HG03066 (cell line): ENCODE data around the gene CYP2W1.
A peak's percentile ranks its signal among the peaks of the same experiment; 100 is the strongest.
"Not testable (repeated sequence)": the region's sequence is repeated elsewhere in the genome, so short reads cannot be mapped to it uniquely, and the experiment has no call there.

Source experiments
- ATAC-seq: cut with Tn5 transposase; IDR thresholded peaks from one replicate; pipeline ENCODE4 v1.9.1; 2021; ENCODE audit warnings: low read depth; ENCODE audit not compliant: unreplicated experiment

CYP2W1 gene

DNA sequence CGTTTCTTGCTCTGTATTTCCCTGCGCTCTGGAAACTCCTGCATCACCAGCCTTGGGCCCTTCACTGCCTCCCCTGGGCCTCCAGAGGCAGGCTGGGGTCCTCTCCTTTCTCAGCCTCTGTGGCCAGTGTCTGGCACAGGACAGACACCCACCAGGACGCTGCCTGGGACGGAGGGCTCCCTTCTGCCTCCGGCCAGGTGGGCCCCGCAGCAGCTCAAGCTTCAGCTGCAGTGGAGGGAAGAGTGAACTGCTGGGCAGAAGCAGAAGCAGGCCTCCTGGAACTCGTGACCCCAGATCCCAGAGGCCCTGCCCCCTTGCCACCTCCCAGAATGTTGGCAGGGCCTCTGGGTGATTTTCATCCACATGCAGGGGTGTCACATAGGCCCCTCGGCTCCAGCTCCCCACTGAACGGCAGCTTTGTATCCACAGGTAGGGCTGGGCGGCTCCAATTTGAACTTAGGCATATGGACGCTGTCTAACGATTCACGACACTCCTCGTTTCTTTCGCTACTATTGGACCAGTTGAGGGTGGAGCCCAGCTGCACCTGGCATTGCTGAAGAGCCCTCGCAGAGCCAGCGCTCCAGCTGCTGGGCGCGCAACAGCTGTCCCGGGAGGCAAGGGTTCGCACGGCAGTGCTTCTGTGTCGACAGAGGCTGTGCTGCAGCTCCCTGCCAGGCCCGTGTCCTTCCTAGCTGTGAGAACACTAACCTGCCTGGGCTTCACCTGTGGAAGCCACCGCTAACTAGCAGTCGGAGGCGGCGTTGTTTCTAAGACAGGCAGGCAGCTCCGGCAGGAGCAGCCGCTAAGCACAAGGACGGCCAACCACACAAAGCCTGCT, 43.0 kb downstream of the CYP2W1 start:
- ATAC-seq = no peak

DNA sequence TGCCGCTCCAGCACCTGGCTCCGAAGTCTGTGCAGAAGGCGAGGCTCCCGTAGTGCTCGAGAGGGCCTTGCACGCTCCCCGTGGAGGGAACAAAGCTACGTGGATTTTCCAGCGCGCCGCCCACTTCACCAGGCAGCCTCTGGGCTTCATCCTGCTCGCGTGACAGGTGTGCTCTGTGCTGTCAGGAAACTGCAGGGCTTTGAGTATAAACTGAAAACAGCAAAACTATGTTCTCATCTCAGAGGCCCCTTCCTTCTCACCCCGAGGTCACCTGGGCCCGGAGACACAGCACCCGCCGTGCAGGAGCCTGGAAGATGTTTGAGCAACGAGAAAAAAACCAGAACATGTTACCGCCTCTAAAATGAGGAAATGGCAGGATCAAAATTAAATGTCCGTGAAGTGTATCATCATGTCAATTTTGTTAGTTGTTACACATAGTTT, 43.8 kb downstream of the CYP2W1 start:
- ATAC-seq = no peak

DNA sequence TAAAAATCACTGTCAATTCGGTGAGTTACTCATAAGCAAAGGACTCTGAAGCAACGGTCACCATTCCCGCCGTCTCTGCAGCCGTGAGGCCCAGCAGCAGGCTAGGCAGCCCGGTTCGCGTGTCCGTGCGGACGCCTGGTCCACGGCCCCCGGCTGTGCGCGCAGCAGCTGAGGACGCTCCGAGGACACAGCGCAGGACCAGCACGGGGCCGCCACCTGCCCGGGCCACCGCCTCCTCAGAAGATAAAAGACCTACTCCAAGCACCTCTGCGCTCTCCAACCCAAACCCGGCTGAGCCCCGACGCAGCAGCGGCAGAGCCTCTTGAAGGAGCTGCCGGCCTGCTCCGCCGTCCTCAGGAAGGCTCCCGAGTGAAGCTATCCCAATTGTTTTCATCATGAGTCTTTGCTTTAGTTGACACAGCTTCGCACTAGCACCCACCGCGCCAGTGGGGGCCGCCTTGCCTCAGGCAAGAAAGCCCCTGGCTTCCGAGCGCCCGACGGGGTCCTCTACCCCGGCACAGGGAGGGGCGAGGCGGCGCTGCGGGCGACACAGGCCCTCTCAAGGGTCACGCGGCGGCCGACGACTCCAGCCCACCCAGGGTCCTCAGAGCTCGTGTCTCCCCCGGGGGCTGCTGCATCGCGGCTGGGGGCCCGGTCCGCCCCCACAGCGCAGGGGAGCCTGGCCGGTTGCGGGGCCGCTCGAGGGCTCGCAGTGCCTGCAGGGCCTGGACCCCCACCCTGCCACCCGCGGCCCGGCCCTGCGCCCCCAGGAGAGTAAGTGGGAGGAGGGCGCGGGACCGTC, 44.5 kb downstream of the CYP2W1 start:
- ATAC-seq = no peak

DNA sequence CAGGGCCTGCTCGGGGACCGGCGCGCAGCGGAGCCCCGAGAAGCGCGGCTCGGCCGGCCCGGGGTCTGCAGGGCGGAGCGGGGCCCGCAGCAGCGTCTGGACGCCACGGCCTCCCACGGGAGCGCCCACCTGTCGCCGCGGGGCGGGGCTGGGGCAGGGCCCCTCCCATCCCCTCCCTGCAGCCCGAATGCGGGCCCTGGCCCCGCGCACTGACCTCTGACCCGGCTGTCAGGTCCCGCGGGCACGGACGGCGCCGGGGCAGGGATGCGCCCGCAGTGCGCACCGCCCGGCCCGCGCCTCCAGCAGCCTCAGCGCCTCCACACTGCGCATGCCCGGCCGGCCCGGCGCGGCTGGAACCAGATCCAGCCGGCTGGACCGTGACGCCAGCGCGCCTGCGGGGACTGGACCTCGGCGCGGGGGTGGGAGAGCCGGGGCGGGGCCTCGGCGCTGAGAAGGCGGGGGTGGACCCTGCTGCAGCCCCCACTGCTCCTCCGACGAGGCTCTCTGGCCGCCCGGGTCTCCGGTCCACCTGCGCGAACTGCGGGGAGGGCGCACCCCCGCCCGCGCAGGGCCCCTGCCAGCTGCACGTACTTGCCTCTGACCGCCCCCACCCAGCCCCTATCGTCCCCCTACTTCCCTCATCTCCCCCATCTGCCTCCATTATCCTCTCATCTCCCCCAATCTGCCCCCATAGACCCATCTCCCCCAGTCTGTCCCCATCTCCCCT, 45.2 kb downstream of the CYP2W1 start:
- peak; percentile 25 for ATAC-seq

DNA sequence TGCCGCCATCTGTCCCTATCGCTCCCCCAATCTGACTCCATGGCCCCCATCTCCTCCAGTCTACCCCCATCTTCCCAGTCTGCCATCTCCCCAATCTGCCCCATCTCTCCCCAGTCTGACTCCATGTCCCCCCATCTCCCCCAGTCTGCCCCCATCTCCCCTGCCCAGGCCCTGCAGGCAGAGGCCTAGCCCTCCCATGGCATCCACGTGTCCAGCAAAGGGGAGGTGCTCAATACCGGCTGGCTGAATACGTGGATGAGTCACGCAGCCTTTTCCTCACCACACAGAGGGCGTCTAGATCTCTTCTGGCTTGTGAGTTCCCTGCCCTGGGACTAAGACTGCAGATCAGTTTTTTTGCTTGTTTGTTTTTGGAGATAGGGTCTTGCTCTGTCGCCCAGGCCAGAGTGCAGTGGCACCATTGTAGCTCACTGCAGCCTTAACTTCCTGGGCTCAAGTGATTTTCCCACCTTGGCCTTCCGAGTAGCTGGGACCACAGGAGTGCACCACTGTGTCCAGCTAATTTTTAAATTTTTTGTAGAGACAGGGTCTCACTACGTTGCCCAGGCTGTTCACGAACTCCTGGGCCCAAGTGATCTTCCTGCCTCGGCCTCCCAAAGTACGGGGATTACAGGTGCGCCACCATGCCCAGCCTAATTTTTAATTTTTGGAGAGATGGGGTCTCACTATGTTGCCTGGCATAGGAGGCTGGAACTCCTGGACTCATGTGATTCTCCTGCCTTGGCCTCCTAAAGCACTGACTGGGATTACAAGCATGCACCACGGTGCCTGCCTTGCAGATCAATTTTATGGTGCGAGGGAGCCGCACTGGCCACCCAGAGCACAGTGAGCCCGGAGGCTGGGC, 46.0 kb downstream of the CYP2W1 start:
- peak; percentile 22 for ATAC-seq

DNA sequence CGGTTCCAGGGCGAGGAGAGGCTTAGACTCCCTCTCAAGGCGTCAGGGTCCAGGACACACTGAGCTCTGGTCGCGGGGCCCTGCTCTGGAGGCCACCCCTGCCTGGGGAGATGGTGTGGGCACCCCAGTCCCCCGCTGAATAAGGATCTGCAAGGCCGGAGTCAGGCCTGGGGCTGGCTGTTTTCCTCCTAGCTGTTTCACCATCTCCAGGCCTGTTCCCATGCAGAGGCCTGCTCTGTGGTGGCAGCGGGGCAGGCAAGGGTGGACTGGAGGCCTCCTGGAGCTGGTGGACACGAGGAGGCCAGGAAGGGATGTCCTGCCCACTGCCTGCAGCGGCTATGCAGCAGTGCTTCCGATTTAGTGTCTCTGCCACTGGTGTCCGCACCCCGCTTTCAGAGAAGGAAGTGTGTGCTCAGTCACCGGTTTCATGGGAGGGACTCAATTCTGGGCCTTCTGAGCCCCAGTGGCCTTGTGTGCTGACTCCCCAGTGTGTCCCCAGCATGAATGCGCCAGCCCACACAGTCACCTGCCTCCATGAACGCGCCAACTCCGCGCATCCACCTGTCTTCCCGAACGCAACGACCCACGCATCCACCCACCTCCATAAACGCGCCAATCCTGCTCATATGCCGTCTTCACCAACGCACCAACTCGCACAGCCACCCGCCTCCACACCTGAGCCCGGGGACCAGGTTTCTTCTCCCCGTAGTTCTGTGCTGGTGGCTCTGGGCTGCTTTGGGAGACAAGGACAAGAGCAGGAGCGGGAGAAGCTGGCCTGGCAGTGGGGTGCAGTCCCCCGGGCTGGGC, 46.9 kb downstream of the CYP2W1 start:
- no peak for ATAC-seq

DNA sequence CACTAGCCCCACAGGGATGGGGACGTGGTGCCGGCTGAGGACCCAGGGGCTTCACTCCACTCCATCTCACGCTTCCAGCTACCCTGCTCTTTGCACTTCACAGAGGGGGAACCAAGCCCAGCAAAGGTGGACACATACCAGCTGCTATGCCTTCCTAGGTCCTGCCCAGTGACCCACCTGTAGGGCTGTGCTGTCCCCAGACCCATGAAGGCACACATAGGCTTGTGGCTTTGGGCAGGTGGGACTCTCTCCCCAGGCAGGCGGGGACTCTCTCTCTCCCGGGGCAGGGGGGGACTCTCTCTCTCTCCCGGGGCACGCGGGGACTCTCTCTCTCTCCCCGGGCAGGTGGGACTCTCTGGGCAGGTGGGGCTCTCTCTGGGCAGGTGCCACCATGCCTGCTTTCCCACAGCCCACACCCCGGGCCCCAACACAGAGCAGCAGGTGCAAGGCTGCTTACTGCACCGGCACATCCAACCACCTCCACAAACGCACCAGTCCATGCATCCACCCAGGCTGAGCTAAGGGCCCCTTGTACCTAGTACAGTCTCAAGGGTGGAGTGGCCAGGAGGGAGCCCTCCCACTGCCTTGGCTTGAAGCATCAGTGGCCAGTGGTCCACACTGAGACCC, 47.6 kb downstream of the CYP2W1 start:
- ATAC-seq = no peak

DNA sequence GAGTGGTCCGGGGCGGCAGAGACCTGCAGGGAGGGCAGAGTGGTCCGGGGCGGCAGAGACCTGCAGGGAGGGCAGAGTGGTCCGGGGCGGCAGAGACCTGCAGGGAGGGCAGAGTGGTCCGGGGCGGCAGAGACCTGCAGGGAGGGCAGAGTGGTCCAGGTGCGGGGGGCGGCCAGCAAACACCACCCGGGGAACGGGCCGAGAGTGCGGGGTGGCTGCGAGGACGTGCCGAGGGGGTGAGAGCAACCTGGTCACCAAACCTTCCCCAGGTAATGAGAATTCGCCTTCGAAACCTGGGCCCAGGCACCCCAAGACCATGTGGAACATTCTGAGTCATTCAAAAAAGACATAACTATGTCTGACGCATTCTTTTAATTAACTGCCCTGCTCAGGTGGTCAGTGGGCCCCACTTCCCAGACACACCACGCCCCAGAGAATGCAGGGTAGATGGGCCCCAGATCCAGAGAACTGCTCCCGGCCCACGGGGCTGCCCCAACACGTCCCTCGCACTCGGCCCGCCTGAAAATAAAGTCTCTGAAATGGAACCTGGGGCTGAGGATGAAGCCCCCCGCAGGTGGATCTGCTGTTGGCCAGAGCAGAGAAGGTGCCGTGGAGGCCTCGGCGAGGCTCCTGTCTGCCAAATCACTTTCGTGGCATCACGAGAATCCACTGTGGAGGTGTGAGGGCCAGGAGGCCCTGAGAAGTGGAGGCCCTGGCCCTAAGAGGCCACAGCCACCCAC, 48.9 kb downstream of the CYP2W1 start:
- no peak for ATAC-seq

DNA sequence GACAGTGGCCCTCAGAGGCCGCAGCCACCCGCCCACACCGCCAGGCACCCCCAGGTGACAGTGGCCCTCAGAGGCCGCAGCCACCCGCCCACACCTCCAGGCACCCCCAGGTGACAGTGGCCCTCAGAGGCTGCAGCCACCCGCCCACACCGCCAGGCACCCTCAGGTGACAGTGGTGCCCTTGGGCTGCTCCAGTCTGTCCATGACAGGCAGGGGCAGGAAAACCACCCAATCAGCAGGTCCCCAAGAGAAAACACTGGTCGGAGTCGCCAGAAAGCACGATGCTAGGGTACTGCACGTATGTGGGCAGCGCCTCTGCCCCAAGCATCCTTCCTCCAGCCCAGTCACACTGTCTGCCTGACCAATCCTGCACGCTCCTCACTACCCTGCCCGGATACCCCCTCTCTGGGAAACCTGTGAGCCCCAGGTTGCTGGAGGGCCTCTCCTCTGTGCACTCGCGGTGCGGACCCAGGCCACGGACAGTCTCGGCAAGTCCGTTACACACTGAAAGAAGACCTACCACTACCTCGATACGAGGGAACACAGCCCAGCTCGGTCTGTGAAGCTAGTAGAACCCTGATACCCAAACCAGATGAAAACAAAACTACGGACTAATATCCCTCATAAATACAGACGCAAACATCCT, 49.7 kb downstream of the CYP2W1 start:
- no peak for ATAC-seq

DNA sequence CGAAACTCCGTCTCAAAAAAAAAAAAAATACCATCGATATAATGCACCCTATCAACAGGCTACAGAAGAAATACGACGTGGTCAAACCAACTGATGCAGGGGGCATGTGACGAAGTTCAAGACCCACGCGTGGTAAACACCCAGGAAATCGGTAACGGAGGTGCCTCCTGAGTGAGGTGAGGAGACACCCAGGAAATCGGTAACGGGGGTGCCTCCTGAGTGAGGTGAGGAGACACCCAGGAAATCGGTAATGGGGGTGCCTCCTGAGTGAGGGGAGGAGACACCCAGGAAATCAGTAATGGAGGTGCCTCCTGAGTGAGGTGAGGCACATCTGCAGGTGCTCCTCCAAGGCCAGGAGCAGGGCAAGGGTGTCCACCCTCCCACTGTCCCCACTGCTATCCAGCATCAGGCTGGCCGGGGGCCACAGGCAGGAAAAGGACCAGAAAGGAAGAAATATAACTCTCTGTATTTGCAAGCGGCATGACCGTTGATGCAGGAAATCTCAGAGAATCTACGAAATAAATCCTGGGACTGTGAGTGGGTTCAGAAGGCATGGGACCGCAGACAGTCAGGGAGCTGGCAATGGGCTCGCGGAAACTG, 50.7 kb downstream of the CYP2W1 start:
- ATAC-seq = no peak

DNA sequence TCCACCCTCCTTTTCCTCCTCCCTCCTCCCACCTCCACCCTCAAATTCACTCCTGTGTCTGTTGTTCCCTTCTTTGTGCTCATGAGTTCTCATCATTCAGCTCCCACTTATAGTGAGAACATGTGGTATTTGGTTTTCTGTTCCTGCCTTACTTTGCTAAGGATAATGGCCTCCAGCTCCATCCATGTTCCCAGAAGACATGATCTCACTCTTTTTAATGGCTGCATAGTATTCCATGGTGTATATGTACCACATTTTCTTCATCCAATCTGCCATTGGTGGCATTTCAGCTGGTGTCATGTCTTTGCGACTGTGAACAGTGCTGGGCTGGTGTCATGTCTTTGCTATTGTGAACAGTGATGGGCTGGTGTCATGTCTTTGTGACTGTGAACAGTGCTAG, 51.8 kb downstream of the CYP2W1 start:
- ATAC-seq = not testable (repeated sequence)

DNA sequence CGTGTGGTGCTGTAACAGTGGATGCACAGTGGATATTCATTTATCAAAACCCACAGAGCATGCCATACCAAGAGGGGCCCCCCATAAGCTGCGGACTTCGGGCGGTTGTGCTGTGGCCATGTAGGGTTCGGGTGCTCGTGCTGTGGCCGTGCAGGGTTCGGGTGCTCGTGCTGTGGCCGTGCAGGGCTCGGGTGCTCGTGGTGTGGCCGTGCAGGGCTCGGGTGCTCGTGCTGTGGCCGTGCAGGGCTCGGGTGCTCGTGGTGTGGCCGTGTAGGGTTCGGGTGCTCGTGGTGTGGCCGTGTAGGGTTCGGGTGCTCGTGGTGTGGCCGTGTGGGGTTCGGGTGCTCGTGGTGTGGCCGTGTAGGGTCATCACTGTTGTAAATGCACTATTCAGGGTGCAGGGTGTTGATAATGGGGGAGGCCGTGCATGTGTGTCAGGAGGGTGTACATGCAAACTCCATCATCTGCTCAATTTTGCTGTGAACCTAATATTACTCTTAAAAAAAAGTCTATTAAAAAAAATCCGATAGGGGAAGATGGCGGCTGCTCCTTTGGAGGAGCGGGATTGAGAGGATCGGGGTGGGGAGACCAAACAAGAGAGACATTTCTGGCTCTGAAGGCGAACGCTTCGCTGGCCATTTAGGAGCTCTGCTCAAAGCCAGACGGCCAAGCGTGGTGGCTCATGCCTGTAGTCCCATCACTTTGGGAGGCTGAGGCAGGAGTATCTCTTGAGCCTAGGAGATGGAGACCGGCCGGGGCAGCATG, 53.4 kb downstream of the CYP2W1 start:
- not testable (repeated sequence) for ATAC-seq
